Measurements from ENCODE around the gene C10orf95.

C10orf95 gene

GRCh38 chr10:102405108-102405571 is 46.2 kb downstream of the C10orf95 start:
- in situ Hi-C loops (cut with MboI; ENCODE audit: low sequenced_read_pairs): no loop called here

DNA sequence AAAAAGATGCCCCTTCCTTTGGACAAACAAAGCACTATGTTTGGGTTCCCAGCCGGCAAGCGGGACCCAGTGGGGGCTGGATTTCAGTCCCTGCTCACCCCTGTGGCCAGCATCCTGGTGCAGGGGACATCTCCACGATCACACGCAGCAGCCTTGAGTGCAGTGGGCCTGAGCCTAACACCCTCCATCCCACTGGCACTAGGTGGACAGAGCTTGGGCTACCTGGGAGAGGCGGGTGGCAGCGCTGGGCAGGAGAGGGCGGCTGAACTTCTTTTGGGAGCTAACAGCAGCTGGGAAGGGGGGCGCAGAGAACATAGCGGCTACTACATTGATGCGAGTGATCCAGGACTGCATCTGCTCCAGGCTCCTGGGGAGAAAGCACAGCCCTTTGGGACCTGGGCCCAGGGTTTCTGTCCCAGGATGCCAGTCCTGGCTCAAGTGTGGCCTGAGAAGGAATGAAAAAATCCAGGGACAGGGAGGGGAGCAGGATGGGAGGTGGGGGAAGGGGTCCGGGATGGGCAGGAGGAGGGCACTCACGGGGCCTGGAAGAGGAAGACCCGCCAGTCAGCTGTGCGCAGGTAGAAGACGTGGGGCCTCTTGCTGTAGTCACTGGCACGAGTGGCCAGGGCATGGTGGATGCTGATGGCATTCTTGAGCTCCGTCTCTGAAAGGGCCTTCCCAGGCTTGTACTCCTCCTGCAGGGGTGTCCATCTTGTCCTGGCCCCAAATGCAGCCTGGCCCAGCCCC is 46.8 kb downstream of the C10orf95 start:
- in situ Hi-C loops (cut with MboI; ENCODE audit: low sequenced_read_pairs): no loop called here

- in situ Hi-C loops (cut with MboI; ENCODE audit: low sequenced_read_pairs): no loop called here
Observed at GRCh38 chr10:102403115-102403514, 48.2 kb downstream of the C10orf95 start.

DNA sequence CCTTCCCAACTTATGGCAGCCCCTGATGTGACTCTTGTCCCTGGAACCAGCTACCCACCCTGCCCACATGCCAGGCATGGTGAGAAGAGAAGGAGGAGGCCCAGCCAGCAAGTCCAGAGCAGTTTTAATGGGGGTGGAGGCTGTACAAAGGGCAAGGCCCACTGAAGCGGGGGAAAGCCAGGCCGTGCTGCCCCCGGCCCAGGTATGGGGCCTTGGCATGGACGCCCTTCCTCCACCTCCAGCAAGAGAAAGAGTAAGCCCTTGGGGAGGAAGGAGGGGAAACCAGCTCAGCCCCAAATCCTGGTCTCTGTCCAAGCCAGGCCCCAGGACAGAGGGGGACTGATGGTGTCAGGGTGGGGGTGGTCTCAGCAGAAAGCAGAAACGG is 48.8 kb downstream of the C10orf95 start:
- in situ Hi-C loops (cut with MboI; ENCODE audit: low sequenced_read_pairs): no loop called here

- in situ Hi-C loops (cut with MboI; ENCODE audit: low sequenced_read_pairs): no loop called here
Observed at GRCh38 chr10:102401735-102402511, 49.4 kb downstream of the C10orf95 start.

- in situ Hi-C loops (cut with MboI; ENCODE audit: low sequenced_read_pairs): no loop called here
Observed at GRCh38 chr10:102401342-102401654, 50.0 kb downstream of the C10orf95 start.

DNA sequence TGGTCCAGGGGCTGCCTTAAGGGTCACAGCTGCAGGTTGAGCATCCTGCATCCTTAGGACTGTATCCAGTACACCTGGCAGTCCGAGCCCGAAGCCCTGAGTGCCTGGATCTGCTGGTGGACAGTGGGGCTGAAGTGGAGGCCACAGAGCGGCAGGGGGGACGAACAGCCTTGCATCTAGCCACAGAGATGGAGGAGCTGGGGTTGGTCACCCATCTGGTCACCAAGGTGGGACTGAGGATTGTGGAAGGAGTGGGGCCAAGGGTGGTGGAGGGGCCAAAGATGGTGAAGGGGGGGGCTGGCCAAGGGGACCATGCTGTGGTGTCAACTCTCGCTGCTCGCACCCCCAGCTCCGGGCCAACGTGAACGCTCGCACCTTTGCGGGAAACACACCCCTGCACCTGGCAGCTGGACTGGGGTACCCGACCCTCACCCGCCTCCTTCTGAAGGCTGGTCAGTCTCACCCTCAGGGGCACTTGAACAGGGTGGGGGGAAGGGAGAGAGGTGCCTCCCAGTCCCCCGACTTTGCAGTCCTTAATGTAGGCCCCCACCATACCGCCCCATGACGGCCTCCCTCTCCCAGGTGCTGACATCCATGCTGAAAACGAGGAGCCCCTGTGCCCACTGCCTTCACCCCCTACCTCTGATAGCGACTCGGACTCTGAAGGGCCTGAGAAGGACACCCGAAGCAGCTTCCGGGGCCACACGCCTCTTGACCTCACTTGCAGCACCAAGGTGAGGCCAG is 50.6 kb downstream of the C10orf95 start:
- in situ Hi-C loops (cut with MboI; ENCODE audit: low sequenced_read_pairs): no loop called here

GRCh38 chr10:102400076-102400475 is 51.3 kb downstream of the C10orf95 start:
- in situ Hi-C loops (cut with MboI; ENCODE audit: low sequenced_read_pairs): no loop called here

Data from HL-60/S4 treated with retinoic acid at 250 ng/mL for 4 days and 3 days (cell line).